Right ventricle myocardium inferior (tissue), 1 donor: ENCODE data around the gene KRT31. TPM values are rescaled to one million over a fixed set of nuclear protein-coding genes. Genes with fewer than 3 reads are reported as not detected.
"Not testable (repeated sequence)": the region's sequence is repeated elsewhere in the genome, so short reads cannot be mapped to it uniquely, and the experiment has no call there.

ENCODE experiments used
- ATAC-seq: fragments of 200-7000 bp; cut with Tn5 transposase; one replicate; pipeline ENCODE4 v1.9.1; 2020; ENCODE audit warnings: mild to moderate bottlenecking, moderate library complexity
- DNase-seq: peaks from one replicate; pipeline ENCODE4 v3.0.0; 2021; ENCODE audit errors: missing footprints
- intact Hi-C: fragments of 100-400 bp; cut with DNase I; formaldehyde crosslinking; loops from one replicate; pipeline ENCODE4 v1.11.0; 2022
- total RNA-seq: library from RNA; stranded (reverse); fragmentation: NEBNext Ultra II Directional; extraction: Animal tissue kit (Norgen Biotek cat#: 25700); gene quantifications from one replicate; pipeline ENCODE4 v1.2.1, GENCODE V29; 2021
- donor health status: DM: no; HTN: yes; CAD: no; lungs with severe emphysema.

KRT31 gene
- total RNA-seq, 1 donor from 2014 or later, result not detected

DNA sequence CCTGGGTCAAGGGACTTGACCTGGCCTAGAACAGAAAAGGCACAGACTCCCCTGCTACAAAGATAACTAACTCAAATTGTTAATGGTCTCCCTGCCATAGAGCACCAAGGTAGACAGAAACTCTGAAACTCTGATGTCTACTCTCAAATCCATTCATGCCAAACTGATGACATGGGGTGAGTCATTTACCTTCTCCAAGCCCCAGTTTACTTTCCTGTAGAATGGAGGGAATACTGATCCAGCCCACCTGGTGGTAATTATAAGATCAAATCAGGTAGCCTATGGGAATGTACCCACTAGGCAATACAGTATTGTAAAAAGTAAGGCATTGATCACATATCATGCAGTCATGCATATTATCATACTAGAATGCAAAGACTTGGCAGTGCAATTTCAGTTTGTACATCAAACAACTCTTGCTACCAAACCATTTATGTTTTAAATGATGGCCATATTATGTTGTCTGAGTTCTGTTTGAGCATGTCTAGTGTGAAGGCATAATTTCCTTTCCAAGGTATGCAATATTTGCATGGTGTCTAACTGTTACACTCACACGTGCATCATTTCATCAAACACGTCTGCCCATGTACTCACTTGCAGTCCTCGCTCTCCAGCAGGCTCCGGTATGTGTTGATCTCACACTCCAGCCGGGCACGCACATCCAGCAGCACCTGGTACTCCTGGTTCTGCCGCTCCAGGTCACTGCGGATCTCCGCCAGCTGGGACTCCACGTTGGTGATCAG is 3.0 kb downstream of the KRT31 start:
- ATAC-seq (no peak), DNase-seq (no peak)
- intact Hi-C loops, result no loop called here

- intact Hi-C loops, result no loop called here
- DNase-seq (no peak), ATAC-seq (no peak)
Observed at GRCh38 chr17:41393826-41394225, 3.6 kb downstream of the KRT31 start.

DNA sequence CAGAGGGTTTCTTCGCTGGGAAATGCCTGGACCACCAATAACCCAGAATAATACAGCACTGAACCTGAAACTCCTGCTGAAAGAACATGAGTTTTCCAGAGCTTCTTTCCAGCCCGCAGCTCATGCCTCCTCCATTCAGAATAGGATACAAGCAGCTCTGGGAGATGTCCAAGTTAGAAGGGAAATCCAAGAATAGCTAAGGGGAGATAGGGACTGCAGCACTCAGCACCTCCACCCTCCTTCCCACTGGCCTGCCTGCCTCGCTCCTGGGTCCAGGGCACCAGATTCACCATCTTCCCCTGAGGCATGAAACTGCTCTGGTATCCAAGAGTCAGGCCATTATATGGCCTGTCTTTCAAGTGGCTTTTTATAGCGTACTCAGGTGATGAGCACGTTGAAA is 4.1 kb downstream of the KRT31 start:
- peak; percentile 84 for ATAC-seq
- no peak for DNase-seq
- intact Hi-C loops, result no loop called here

DNA sequence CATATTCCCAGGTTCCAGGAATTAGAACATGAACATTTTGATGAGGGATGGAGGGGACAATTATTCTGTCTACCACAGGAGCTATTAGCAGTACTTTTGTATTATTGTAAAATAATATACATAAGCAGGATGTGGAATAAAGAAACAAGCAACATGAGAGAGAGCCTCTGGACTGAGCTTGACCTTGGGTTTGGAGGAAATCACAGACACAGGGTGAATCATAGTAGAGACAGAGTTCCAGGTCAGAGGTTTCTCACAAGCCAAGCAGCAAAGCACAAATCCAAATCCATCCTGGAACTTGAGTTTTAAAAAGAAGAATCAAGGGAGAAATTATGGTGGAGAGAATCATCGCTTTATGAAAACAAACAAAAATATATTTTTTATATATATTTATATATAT is 5.1 kb downstream of the KRT31 start:
- no peak for ATAC-seq
- DNase-seq, result no peak
- intact Hi-C loops, result no loop called here

DNA sequence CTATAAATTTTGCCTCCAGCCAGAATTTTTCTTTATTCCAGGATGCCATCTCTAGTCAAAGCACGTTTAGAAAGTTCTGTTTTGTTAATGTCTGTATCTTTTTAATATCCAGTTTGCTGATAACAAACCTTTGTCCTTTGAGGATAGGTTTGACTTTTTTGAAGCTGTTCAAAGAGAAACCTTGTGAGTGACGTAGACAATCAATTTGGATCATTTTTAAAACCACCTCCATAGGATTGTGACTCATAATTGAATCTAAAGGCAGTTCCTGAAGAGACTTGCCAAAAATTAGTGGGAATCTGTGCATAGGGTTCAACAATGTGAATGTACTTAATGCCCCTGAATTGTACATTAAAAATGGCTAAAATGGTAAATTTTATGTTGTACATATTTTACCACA is 5.9 kb downstream of the KRT31 start:
- no peak for ATAC-seq
- intact Hi-C loops, result no loop called here
- DNase-seq, result no peak

GRCh38 chr17:41390411-41390938 is 6.9 kb downstream of the KRT31 start:
- intact Hi-C loops, result no loop called here

GRCh38 chr17:41387670-41388069 is 9.7 kb downstream of the KRT31 start:
- ATAC-seq (no peak), DNase-seq (no peak)
- intact Hi-C loops, result no loop called here

More at GRCh38 chr17:41390411-41390938, 6.9 kb downstream of the KRT31 start:
- ATAC-seq, result no peak
- DNase-seq, result no peak

- DNase-seq (no peak), ATAC-seq (no peak)
- intact Hi-C loops, result no loop called here
Observed at GRCh38 chr17:41386227-41386626, 11.2 kb downstream of the KRT31 start.

DNA sequence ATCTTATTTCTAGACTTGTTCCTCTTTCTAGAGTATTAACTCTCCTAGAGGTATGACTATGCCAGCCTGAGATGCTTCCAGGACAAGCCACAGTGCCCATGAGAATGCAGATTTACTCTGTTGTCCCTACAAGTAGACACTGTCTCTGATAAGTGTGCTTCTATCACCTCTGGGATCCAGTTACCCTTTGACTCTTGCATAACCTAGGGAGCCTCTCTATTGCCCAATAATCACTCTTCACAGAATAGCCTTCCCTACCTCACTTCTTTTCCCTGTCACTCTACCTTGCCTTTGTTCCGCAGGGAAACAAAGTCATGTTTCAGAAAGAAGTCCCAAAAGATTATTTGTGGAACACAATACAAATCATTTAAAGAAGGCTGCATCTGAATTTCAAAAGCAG is 13.7 kb downstream of the KRT31 start:
- intact Hi-C loops, result no loop called here
- DNase-seq (no peak), ATAC-seq (no peak)

GRCh38 chr17:41382394-41382793 is 15.0 kb downstream of the KRT31 start:
- intact Hi-C loops, result no loop called here
- DNase-seq, result no peak
- ATAC-seq, result no peak

DNA sequence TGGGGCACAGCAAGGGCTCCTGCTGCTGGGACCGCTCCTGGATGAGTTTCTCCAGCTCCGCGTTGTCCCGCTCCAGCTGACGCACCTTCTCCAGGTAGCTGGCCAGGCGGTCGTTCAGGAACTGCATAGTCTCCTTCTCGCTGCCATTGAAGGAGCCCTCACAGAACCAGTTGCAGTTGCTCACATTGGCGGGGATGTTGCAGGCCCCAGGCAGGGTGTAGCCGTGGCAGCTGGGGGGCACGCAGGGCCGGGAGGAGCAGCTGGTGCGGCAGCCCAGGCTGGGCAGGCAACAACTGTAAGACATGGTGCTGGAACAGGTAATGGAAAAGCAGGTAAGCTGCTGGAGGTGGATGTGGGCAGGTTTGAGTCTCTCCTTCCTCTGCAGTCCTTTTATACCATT is 15.5 kb downstream of the KRT31 start, which contains the start of gene KRT34:
TSS of gene KRT34 (minus strand) at position 364 of the 400 bp plus-strand sequence. CDS start at position 304, 60 bp downstream.
- intact Hi-C loops, result not testable (repeated sequence)

DNA sequence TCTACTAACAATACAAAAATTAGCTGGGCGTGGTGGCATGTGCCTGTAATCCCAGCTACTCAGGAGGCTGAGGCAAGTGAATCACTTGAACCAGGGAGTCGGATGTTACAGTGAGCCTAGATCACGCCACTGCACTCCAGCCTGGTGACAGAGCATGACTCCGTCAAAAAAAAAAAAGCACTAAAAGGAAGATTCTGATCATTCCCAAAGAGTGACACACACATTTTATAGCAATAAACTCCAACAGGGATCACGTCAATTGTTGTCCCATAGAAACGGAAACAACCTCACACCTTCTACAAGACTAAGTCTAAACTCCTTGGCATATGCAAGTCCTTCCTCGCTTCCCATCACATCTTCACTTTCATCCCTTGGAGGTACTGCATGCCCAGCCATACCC is 17.3 kb downstream of the KRT31 start:
- intact Hi-C loops, DNase-seq: not testable (repeated sequence)

More for the DNA sequence above, 15.5 kb downstream of the KRT31 start, which contains the start of gene KRT34:
- not testable (repeated sequence) for DNase-seq, ATAC-seq

DNA sequence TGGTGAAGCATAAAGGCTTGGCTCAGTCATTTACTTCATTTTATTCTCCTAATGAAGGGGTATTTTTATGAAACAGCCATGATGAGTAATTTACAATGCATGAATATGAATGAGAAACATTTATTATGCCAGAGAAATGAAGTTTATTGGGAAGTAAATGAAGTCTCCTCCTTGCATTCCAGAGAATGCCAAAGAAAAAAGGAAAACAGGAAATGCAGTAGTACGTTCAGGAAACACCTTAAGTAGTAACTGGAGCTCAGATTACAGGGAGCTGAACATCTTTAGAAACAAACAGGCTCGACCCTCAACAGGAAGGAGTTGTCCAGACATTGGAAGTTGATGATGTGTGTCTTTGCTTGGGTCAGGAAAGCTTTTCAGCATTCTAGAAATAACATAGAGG is 19.9 kb downstream of the KRT31 start:
- ATAC-seq (no peak), DNase-seq (no peak)
- intact Hi-C loops, result no loop called here

More for the DNA sequence above, 17.3 kb downstream of the KRT31 start:
- ATAC-seq, result not testable (repeated sequence)

DNA sequence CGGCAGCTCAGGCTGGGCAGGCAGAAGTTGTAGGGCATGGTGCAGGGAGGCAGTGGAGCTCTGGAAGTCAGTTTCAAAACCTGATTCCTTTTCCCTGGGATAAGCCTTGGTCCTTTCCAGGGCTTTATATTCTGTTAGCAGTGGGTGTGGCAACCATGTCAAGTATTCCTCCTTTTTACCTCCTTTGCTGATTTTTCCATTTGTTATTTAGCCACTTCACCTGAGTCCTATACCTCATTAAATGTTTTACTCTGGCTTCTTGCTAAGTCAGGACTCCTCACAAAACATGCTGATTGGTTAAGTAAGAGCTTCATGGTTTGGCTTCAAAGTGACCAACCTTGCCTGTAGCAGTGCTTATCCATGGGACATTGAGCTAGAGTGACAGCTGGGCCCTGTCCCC is 27.7 kb downstream of the KRT31 start, which contains the start of gene KRT33B:
TSS of gene KRT33B (minus strand) at position 101 of the 400 bp plus-strand sequence. CDS start at position 38, 63 bp downstream.
- ATAC-seq (no peak), DNase-seq (no peak)
- intact Hi-C loops, result no loop called here

GRCh38 chr17:41369023-41369422 is 28.4 kb downstream of the KRT31 start:
- intact Hi-C loops, result no loop called here
- ATAC-seq, result no peak
- DNase-seq, result no peak

- ATAC-seq, result no peak
- intact Hi-C loops, result no loop called here
- no peak for DNase-seq
Observed at GRCh38 chr17:41367426-41368075, 29.9 kb downstream of the KRT31 start.

DNA sequence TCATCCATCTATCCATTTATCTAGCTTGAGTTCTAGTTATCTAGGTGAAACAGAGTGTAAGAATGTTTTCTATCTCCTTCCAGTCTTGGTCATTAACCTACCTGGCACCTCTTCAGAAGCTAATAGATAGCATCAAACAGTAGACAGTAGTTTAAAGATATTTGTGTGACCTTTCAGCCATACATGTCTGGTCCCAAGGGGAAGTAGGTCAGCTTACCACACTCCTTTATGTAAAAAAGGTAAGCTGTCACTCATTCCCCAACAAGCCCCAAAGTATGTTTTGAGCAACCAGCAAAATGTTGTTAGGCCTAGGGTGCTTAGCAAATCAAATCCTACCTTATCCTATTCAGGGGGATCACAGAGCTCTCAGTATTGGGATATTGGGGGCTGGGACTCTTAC is 31.3 kb downstream of the KRT31 start:
- DNase-seq (no peak), ATAC-seq (no peak)
- intact Hi-C loops, result no loop called here

GRCh38 chr17:41363881-41364280 is 33.5 kb downstream of the KRT31 start:
- intact Hi-C loops, result no loop called here
- ATAC-seq, result no peak

GRCh38 chr17:41360296-41360995 is 37.0 kb downstream of the KRT31 start:
- intact Hi-C loops, result no loop called here
- DNase-seq (no peak), ATAC-seq (no peak)

More at GRCh38 chr17:41363881-41364280, 33.5 kb downstream of the KRT31 start:
- no peak for DNase-seq
